Activated naive CD8-positive, alpha-beta T cell treated with anti-CD3 and anti-CD28 coated beads, Interleukin-2, amount 10 ng/mL, durations not matched to agents 7 days and 5 days (primary cell): Measurements from ENCODE around the gene TRIM58. TPM values are rescaled to one million over a fixed set of nuclear protein-coding genes. Genes with fewer than 3 reads are reported as not detected.

Experiments
- ATAC-seq: fragments of 150-1000 bp; cut with Tn5 transposase; one replicate; pipeline ENCODE4 v1.10.0; 2021; ENCODE audit warnings: low read depth, moderate library complexity
- POLR2A ChIA-PET: fragments of 350-600 bp; sonication (Branson Sonifier 250); formaldehyde crosslinking; loops from one replicate; lab custom pipeline; 2021; ENCODE audit warnings: antibody characterized with exemption; lab: Charles Lee
- DNase-seq: peaks from one replicate; pipeline ENCODE4 v3.0.0; 2021
- H3K27ac Mint-ChIP-seq: one replicate; pipeline ENCODE4 v1.8.0; 2022; ENCODE audit warnings: mild to moderate bottlenecking, mixed read lengths
- H3K27me3 Mint-ChIP-seq: one replicate; pipeline ENCODE4 v1.8.0; 2022; ENCODE audit warnings: mild to moderate bottlenecking, moderate library complexity, mixed read lengths
- H3K36me3 Mint-ChIP-seq: one replicate; pipeline ENCODE4 v1.8.0; 2021; ENCODE audit warnings: mild to moderate bottlenecking, mixed read lengths
- H3K4me1 Mint-ChIP-seq: one replicate; pipeline ENCODE4 v1.8.0; 2021; ENCODE audit warnings: mixed read lengths
- H3K4me3 Mint-ChIP-seq: one replicate; pipeline ENCODE4 v1.8.0; 2022; ENCODE audit warnings: mild to moderate bottlenecking, moderate library complexity, mixed read lengths
- H3K9me3 Mint-ChIP-seq: one replicate; pipeline ENCODE4 v1.8.0; 2021; ENCODE audit warnings: mixed read lengths
- total RNA-seq, 2 experiments: library from RNA; stranded (reverse); gene quantifications; one replicate each; pipeline ENCODE4 v1.2.3, GENCODE V29; 2021

TRIM58 gene, protein sequence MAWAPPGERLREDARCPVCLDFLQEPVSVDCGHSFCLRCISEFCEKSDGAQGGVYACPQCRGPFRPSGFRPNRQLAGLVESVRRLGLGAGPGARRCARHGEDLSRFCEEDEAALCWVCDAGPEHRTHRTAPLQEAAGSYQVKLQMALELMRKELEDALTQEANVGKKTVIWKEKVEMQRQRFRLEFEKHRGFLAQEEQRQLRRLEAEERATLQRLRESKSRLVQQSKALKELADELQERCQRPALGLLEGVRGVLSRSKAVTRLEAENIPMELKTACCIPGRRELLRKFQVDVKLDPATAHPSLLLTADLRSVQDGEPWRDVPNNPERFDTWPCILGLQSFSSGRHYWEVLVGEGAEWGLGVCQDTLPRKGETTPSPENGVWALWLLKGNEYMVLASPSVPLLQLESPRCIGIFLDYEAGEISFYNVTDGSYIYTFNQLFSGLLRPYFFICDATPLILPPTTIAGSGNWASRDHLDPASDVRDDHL
- total RNA-seq, result under 1 TPM; 0.08 to 0.09 TPM

DNA sequence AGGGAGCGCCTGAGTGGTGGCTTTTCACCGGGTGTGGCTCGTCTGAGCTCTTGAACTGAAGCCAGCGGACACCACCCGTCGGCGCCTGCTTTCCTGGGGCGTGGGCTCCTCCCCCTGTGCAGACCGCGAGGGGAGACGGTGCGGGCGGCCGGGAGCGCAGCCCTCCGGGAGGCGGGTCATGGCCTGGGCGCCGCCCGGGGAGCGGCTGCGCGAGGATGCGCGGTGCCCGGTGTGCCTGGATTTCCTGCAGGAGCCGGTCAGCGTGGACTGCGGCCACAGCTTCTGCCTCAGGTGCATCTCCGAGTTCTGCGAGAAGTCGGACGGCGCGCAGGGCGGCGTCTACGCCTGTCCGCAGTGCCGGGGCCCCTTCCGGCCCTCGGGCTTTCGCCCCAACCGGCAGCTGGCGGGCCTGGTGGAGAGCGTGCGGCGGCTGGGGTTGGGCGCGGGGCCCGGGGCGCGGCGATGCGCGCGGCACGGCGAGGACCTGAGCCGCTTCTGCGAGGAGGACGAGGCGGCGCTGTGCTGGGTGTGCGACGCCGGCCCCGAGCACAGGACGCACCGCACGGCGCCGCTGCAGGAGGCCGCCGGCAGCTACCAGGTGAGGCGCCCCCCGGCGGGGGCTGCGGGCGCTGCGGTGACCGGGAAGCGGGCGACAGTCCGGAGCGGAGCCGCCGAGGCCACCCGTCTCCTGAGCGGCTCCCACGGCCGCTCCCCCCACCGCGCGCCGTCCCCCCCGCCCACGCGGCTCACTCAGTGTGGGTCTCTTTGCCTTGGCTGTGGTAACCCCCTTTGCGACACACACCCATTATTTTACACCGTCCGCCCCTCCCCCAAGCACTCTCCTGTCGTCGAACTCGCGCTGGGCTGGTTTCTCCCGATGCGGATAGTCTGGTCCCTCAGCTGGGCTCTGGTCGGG, at the start of gene TRIM58:
Gene TRIM58 (plus strand): TSS at position 119 of the 916 bp plus-strand sequence. CDS start 60 bp downstream, at position 179.
- Mint-ChIP-seq H3K36me3 (no peaks in the 10 kb centered on the region), H3K4me1 (peaks cover 8% of the 10 kb centered on the region), H3K27me3 (peaks cover 31% of the 10 kb centered on the region), H3K27ac (peak within 1 kb of the TSS; percentile 36), H3K9me3 (no peaks in the 10 kb centered on the region), H3K4me3 (peak within 1 kb of the TSS; percentile 78)
- ATAC-seq, result peak; percentile 83
- DNase-seq, result peak; percentile 63
- POLR2A ChIA-PET, result no interaction called here

DNA sequence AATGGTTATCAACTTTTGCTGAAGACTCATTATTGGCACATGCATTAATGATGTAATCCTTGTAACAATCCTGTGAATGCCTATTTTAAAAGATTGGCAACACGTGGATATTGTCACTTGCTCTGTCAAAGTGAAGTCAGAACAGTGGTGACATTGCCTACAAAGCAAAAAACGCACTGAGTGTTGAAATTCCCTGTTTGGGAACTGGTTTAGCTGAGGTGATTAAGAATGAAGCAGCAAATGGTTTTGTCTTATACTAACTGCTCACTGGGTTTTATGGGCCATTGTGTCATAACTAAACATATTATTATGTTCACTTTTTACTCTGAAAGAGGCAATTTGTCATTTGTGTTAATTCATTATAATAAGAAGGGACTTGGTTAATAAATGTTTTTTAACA, 44.4 kb upstream of the TRIM58 start:
- no peak for ATAC-seq

DNA sequence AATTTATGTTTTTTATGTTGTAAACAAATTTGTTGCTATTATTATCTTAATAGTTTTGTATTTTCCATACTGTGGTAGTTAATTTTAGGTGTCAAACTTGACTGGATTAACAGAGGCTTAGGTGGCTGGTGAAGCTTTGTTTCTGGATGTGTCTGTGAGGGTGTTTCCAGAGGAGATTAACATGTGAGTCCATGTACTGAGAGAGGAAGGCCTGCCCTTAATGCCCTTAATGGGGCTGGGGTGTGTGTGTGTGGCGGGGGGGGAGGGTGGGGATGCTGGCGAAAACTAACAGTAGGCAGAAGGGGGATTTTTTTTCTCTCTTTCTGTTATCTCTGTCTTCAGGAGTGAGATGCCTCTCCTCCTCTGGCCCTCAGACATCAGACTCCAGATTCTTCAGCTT, 34.9 kb upstream of the TRIM58 start:
- H3K27ac Mint-ChIP-seq, result peak overlapping the region; percentile 34

More for the DNA sequence above, 44.4 kb upstream of the TRIM58 start:
- POLR2A ChIA-PET, result no interaction called here
- DNase-seq, result no peak
- H3K9me3 Mint-ChIP-seq, result peaks cover 3% of the 10 kb centered on the region
- no peaks in the 10 kb centered on the region for H3K36me3 Mint-ChIP-seq
- H3K27ac Mint-ChIP-seq, result no peak overlapping the region
- H3K27me3 Mint-ChIP-seq, result no peaks in the 10 kb centered on the region
- no peaks in the 10 kb centered on the region for H3K4me1 Mint-ChIP-seq
- H3K4me3 Mint-ChIP-seq, result no peak overlapping the region

DNA sequence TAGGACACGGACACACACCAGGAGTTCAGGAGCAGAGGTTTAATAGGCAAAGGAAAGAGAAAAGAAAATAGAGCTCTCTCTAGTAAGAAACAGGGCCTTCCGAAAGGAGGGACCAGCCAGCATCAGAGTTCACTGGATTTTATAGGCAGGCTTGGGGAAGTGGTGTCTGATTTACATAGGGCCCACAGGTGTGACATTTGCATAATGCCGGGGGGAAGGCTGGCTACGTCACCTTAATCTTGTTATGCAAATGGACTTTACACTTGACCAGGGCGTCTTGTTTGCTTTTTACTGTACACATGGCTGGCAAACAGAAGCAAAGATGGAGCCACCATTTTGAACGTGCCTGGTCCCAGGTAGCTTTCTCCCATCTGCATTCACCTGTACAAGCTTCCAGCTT, 33.0 kb upstream of the TRIM58 start, which contains the start of gene OR14A16:
Gene OR14A16 (minus strand): TSS at position 97 of the 400 bp plus-strand sequence. CDS start 8,390 bp downstream, outside the sequence.
- H3K27ac Mint-ChIP-seq, result no peak within 1 kb of the TSS
- H3K4me1 Mint-ChIP-seq, result no peaks in the 10 kb centered on the region
- no peaks in the 10 kb centered on the region for H3K9me3 Mint-ChIP-seq
- DNase-seq, result no peak
- no peaks in the 10 kb centered on the region for H3K36me3 Mint-ChIP-seq
- no peaks in the 10 kb centered on the region for H3K27me3 Mint-ChIP-seq
- no peak within 1 kb of the TSS for H3K4me3 Mint-ChIP-seq
- POLR2A ChIA-PET, result no interaction called here
- ATAC-seq, result no peak

More for the DNA sequence above, 34.9 kb upstream of the TRIM58 start:
- no peaks in the 10 kb centered on the region for H3K27me3 Mint-ChIP-seq
- no peaks in the 10 kb centered on the region for H3K4me1 Mint-ChIP-seq
- H3K36me3 Mint-ChIP-seq, result no peaks in the 10 kb centered on the region
- ATAC-seq (no peak), DNase-seq (no peak)
- POLR2A ChIA-PET, result no interaction called here
- H3K4me3 Mint-ChIP-seq, result no peak overlapping the region
- H3K9me3 Mint-ChIP-seq, result no peaks in the 10 kb centered on the region

DNA sequence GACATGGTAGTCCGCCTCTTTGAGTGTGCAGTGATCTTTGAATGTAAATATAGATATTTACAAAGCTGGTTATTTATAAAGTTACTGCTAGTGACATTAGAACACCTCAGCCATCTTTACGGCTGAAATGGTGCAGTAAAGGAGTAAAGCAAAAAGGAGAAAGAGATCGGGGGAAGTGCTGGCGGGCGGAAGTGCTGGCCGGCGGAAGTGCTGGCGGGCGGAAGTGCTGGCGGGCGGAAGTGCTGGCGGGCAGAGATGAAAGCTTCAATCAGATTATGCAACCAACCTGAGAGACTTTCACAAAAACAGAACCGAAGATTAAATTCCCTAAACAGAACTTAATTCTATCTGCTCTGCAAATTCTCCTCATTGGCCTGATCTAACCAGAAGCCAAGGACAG, 31.6 kb upstream of the TRIM58 start:
- H3K36me3 Mint-ChIP-seq, result no peaks in the 10 kb centered on the region
- H3K4me3 Mint-ChIP-seq, result no peak overlapping the region
- DNase-seq, result no peak
- no peaks in the 10 kb centered on the region for H3K9me3 Mint-ChIP-seq
- no peaks in the 10 kb centered on the region for H3K27me3 Mint-ChIP-seq
- POLR2A ChIA-PET, result no interaction called here
- no peak for ATAC-seq
- H3K27ac Mint-ChIP-seq, result no peak overlapping the region
- no peaks in the 10 kb centered on the region for H3K4me1 Mint-ChIP-seq

DNA sequence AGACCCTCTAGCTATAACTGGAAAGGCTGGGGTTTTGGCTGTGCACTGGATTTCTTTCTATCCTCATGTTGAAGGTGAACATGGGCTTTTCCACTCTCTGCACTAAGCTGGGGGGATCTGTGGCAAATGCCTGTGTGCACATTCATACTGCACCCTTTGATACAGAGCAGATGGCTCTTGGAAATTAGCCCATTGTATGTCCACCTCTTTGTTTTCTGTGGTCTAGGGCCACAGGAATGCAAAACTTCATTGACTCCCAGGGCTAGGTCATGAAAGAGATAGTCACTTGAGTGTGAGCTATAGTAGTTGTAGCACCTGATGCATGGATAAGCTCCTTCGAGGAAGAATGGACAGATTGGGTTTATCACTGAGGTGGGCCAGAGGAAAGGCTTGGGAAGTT, 27.3 kb upstream of the TRIM58 start:
- H3K9me3 Mint-ChIP-seq, result no peaks in the 10 kb centered on the region
- H3K27ac Mint-ChIP-seq, result no peak overlapping the region
- no peaks in the 10 kb centered on the region for H3K36me3 Mint-ChIP-seq
- no peak overlapping the region for H3K4me3 Mint-ChIP-seq
- H3K27me3 Mint-ChIP-seq, result no peaks in the 10 kb centered on the region
- no peaks in the 10 kb centered on the region for H3K4me1 Mint-ChIP-seq
- POLR2A ChIA-PET, result no interaction called here
- no peak for DNase-seq
- no peak for ATAC-seq

DNA sequence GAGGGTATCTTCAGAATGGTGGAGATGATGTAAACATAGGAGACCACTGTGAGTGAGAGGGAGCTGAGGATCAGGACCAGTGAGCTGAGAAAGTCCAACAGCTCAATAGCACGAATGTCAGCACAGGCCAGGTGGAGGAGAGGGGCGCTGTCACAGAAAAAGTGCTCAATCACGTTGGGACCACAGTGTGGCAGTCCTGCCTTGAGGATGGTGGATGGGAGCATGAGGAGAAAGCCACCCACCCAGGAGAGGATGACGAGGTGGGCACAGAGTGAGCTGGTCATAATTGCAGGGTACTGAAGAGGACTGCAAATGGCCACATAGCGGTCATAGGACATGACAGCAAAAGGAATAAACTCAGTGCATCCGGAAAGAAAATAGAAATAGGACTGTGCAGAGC, 23.4 kb upstream of the TRIM58 start:
- H3K4me1 Mint-ChIP-seq, result no peaks in the 10 kb centered on the region
- H3K4me3 Mint-ChIP-seq, result no peak overlapping the region
- H3K27ac Mint-ChIP-seq, result no peak overlapping the region
- no peaks in the 10 kb centered on the region for H3K9me3 Mint-ChIP-seq
- no peaks in the 10 kb centered on the region for H3K36me3 Mint-ChIP-seq
- DNase-seq (no peak), ATAC-seq (no peak)
- POLR2A ChIA-PET, result no interaction called here
- H3K27me3 Mint-ChIP-seq, result no peaks in the 10 kb centered on the region

DNA sequence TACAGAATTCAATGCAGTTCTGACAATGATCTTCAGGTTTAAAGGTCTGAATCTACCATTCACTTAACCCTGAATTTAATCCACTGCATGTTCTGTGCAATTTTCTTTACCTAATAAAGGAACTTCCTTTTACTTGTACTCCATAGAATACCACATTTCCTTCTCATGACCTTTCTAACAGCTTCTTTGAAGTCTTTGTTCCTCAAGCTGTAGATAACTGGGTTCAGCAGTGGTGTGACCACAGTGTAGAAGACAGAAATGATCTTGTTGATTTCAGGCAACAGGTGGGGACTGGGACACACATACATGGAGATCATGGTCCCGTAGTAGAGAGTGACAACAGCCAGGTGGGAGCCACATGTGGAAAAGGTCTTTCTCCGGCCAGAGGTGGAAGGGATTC, 16.2 kb upstream of the TRIM58 start:
- POLR2A ChIA-PET, result no interaction called here
- ATAC-seq (no peak), DNase-seq (no peak)
- Mint-ChIP-seq H3K4me3 (no peak overlapping the region), H3K27me3 (no peaks in the 10 kb centered on the region), H3K4me1 (peaks cover 3% of the 10 kb centered on the region), H3K36me3 (no peaks in the 10 kb centered on the region), H3K9me3 (no peaks in the 10 kb centered on the region), H3K27ac (no peak overlapping the region)

DNA sequence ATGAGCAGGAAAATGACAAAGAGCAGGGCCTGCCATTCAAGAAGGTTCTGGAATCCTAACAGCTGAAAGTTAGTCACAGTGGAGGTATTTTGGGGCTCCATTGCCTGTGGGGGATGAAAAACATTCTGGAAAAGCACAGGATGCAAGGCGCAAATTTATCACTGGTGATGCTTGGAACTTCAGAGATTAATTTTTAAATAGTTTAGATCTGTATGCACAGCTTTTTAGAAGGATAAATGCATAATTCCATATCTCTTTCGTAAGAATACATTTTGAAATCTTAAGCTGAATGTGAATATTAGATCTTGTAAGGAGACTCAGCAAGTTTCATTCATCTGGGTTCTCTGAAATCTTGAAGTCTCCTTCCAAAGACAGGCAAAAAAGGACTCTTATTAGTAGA, 15.2 kb upstream of the TRIM58 start, which contains the start of gene OR11L1:
Gene OR11L1 (minus strand): TSS at position 101 of the 400 bp plus-strand sequence. CDS start 0 bp downstream, at position 101.
- H3K36me3 Mint-ChIP-seq, result no peaks in the 10 kb centered on the region
- no peak for DNase-seq
- H3K4me3 Mint-ChIP-seq, result no peak within 1 kb of the TSS
- peaks cover 3% of the 10 kb centered on the region for H3K4me1 Mint-ChIP-seq
- H3K27ac Mint-ChIP-seq, result no peak within 1 kb of the TSS
- ATAC-seq, result no peak
- H3K9me3 Mint-ChIP-seq, result no peaks in the 10 kb centered on the region
- H3K27me3 Mint-ChIP-seq, result no peaks in the 10 kb centered on the region
- POLR2A ChIA-PET, result no interaction called here

DNA sequence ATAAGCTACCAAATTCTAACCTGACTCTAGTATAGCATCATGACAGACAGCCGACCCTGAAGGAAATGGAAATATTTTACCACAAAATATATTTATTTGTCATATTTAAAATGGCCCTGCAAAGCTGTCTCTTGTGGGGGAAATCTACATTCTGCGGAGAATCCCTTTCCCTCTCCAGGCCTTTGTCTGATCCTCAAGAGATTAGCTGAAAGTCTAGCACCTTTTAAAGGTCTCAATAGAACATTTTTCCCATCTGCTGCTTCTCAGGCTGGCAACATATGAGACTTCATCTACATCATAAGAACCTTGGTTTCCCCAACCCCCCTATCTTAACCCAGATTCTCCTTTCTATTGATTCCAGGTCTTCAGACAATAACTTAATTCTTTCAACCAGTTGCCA, 13.6 kb upstream of the TRIM58 start:
- Mint-ChIP-seq H3K4me1 (peaks cover 3% of the 10 kb centered on the region), H3K27me3 (peaks cover 2% of the 10 kb centered on the region), H3K27ac (no peak overlapping the region), H3K36me3 (no peaks in the 10 kb centered on the region), H3K4me3 (no peak overlapping the region), H3K9me3 (no peaks in the 10 kb centered on the region)
- POLR2A ChIA-PET, result no interaction called here
- no peak for ATAC-seq
- DNase-seq, result no peak

DNA sequence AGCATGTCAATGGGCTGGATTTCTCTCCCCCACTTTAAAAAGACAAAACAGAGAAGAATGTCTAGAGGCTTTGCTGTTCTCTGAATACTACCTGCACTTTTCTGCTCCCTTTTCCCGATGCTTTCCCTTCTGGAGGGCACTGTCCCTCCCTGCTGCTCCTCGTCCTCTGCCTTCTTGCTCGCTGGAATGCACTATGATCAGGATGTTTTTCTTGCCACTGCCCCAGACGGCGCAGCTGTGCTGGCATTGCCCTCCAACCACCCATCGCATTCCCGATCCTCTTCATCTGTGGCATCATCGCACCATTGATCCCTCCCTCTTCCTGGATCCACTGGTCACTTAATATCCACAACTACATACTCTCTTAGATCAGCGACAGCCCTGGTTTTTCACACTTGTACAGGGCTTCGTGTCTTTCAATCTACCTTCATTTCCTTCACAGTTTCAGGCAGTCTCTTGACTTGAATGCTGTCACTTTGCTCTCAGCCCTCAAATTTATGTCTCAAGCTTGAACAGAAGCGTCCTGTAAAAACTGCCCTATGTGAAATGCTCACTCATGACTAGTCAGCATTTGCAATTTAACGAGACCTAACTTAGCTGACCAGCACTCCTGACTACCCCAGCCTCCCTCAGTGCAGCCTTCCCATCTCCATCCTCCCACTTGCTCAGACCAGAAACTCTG, 11.8 kb upstream of the TRIM58 start:
- no peaks in the 10 kb centered on the region for H3K36me3 Mint-ChIP-seq
- no peak overlapping the region for H3K4me3 Mint-ChIP-seq

DNA sequence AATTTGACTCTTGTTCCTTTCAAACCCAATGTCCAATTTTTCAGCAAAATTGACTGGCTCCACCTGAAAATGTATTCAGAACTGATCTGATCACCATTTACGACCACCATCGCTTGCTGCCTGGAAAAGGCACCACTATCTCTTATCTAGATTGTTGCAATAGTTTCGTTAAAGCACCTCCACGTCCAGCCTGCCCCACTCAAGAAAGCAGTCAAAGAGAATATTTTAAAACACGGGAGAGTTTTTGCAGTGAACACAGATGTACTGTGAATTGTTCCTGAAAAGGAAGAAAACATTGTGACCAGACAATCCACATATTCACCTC, 11.3 kb upstream of the TRIM58 start:
- Mint-ChIP-seq H3K4me3 (no peak overlapping the region), H3K4me1 (peaks cover 3% of the 10 kb centered on the region), H3K36me3 (no peaks in the 10 kb centered on the region), H3K9me3 (no peaks in the 10 kb centered on the region), H3K27me3 (peaks cover 5% of the 10 kb centered on the region), H3K27ac (no peak overlapping the region)
- ATAC-seq (no peak), DNase-seq (no peak)
- POLR2A ChIA-PET, result no interaction called here

More for the DNA sequence above, 11.8 kb upstream of the TRIM58 start:
- Mint-ChIP-seq H3K9me3 (no peaks in the 10 kb centered on the region), H3K27me3 (peaks cover 5% of the 10 kb centered on the region), H3K4me1 (peaks cover 3% of the 10 kb centered on the region), H3K27ac (no peak overlapping the region)
- DNase-seq (no peak), ATAC-seq (no peak)
- POLR2A ChIA-PET, result no interaction called here

DNA sequence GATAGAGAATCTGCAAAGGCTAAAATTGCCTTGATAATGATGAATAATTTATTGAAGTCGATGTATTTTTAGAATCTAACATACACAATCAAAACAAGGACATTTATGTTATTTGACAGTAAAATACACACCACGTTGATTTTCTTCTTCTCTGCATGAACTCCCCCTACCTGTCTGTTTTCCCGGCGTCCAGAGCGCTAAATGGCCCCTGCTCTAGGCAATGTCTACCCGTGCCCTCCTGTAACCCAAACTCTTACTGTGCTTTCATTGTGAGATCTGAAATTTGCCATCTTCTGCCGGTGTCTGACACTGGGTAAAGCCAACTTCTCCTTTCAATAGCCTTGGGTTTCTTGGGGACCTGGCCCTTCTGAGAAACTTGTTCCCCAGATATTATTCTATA, 8.6 kb upstream of the TRIM58 start:
- Mint-ChIP-seq H3K4me1 (no peaks in the 10 kb centered on the region), H3K9me3 (no peaks in the 10 kb centered on the region), H3K27me3 (peaks cover 6% of the 10 kb centered on the region), H3K27ac (no peak overlapping the region), H3K36me3 (no peaks in the 10 kb centered on the region), H3K4me3 (no peak overlapping the region)
- POLR2A ChIA-PET, result no interaction called here
- ATAC-seq (no peak), DNase-seq (no peak)
